Spleen (tissue), 7 donors: ENCODE measurements around the gene ERCC6L2.

ENCODE experiments used
- POLR2A ChIP-seq, 3 donors: fragments of 450-650 bp; IDR thresholded peaks; one replicate each; pipeline ENCODE4 v1.5.1; 2017; ENCODE audit warnings: antibody characterized with exemption in 3 of 3, mild to moderate bottlenecking in 1 of 3
- TF ChIP-seq, protein P1 (sequence below), 11 experiments: fragments of 200-600 bp in 7 of 11; fragments of 450-650 bp in 4 of 11; sonication (generic) in 4 of 11; IDR thresholded peaks in 8 of 11; conservative IDR thresholded peaks in 3 of 11; 1 replicate in 7 of 11; 2 replicates in 4 of 11; pipeline versions ENCODE4 v1.4.0 to v1.8.0; 2016 to 2021; ENCODE audit warnings: antibody characterized with exemption in 11 of 11, inconsistent platforms in 4 of 11, mild to moderate bottlenecking in 1 of 11
- donor health status: DM: no; HTN: no; CAD: no; lungs with moderate emphysema.
- donor health status: DM: no; HTN: no; CAD: no.
- donor health status: DM: no; HTN: no; CAD: no.

DNA sequence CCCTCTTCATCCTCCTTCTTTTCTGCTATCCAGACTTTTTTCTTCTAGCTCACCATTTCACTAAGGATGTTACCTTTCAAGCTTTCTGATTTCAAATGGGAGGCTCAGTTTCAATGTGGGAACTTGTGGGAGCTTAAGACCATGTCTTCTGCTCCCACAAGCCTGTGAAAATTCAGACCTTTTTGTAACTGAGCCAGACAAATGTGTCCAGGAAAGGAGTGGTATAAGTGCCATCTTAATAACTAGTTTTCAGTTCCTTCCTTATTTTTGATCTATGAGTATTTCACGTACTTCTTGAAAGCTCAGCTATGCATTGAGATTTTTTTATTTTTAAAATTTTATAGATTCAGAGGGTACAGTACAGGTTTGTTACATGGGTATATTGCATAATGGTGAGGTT is 4.6 kb upstream of the ERCC6L2 start:
- TF ChIP-seq POLR2A (IDR thresholded peaks at IDR 0.05) = no peak
- TF ChIP-seq, protein P1, sequence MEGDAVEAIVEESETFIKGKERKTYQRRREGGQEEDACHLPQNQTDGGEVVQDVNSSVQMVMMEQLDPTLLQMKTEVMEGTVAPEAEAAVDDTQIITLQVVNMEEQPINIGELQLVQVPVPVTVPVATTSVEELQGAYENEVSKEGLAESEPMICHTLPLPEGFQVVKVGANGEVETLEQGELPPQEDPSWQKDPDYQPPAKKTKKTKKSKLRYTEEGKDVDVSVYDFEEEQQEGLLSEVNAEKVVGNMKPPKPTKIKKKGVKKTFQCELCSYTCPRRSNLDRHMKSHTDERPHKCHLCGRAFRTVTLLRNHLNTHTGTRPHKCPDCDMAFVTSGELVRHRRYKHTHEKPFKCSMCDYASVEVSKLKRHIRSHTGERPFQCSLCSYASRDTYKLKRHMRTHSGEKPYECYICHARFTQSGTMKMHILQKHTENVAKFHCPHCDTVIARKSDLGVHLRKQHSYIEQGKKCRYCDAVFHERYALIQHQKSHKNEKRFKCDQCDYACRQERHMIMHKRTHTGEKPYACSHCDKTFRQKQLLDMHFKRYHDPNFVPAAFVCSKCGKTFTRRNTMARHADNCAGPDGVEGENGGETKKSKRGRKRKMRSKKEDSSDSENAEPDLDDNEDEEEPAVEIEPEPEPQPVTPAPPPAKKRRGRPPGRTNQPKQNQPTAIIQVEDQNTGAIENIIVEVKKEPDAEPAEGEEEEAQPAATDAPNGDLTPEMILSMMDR (IDR thresholded peaks at IDR 0.05 in 8 of 11, conservative IDR thresholded peaks at IDR 0.05 in 3 of 11) = no peak
